H1 (cell line): ENCODE results near the gene PIP4K2C. TPM values are rescaled to one million over a fixed set of nuclear protein-coding genes. Genes with fewer than 3 reads are reported as not detected.

Source experiments
- CTCF ChIA-PET: fragments of 300-600 bp; sonication (Branson Sonifier 250); formaldehyde crosslinking; loops from one replicate; lab custom pipeline; 2021; ENCODE audit not compliant: partially characterized antibody; lab: Charles Lee
- POLR2A ChIA-PET: fragments of 300-600 bp; sonication (Branson Sonifier 250); formaldehyde crosslinking; loops from one replicate; lab custom pipeline; 2021; ENCODE audit warnings: inconsistent platforms; ENCODE audit not compliant: partially characterized antibody; lab: Charles Lee
- DNase-seq, 2 experiments: peaks; one replicate each; pipeline versions ENCODE4 v3.0.0 to v3.0.0-alpha.2; 2010 to 2022; ENCODE audit warnings: low spot score in 2 of 2, low read depth in 1 of 2, mixed read lengths in 1 of 2
- FAIRE-seq: peaks from 2 replicates; lab custom pipeline; 2011; peaks lifted over from hg19 to GRCh38; lab: Jason Lieb, UNC
- H2AFZ ChIP-seq: 2 replicates; pipeline ENCODE4 v1.8.1; 2012; ENCODE audit warnings: low read length, inconsistent platforms
- H2AK5ac ChIP-seq: 2 replicates; pipeline ENCODE4 v1.6.1; 2013; ENCODE audit warnings: low read depth, low read length
- H2BK120ac ChIP-seq: replicated peaks from 2 replicates; pipeline ENCODE3; 2013; ENCODE audit warnings: low read depth, low read length, inconsistent platforms
- H2BK12ac ChIP-seq: 2 replicates; pipeline ENCODE4 v1.6.1; 2013; ENCODE audit warnings: low read depth, low read length
- H2BK15ac ChIP-seq: 2 replicates; pipeline ENCODE4 v1.6.1; 2013; ENCODE audit warnings: low read length
- H2BK20ac ChIP-seq: 2 replicates; pipeline ENCODE4 v1.6.1; 2013; ENCODE audit warnings: low read length
- H2BK5ac ChIP-seq: 2 replicates; pipeline ENCODE4 v1.6.1; 2013; ENCODE audit warnings: low read depth, low read length
- H3K14ac ChIP-seq: 2 replicates; pipeline ENCODE4 v1.6.1; 2013; ENCODE audit warnings: inconsistent platforms; ENCODE audit not compliant: insufficient read length
- H3K18ac ChIP-seq: 2 replicates; pipeline ENCODE4 v1.6.1; 2013; ENCODE audit warnings: low read length; ENCODE audit errors: extremely low read depth
- H3K23ac ChIP-seq: 2 replicates; pipeline ENCODE4 v1.6.1; 2013; ENCODE audit warnings: inconsistent platforms; ENCODE audit not compliant: insufficient read length
- H3K23me2 ChIP-seq: 2 replicates; pipeline ENCODE4 v1.6.1; 2013; ENCODE audit warnings: low read depth, low read length
- H3K27ac ChIP-seq: 2 replicates; pipeline ENCODE4 v1.6.1; 2011; ENCODE audit warnings: low read depth, low read length, inconsistent platforms
- H3K27me3 ChIP-seq, 4 experiments: replicated peaks in 1 of 4; 1 replicate in 1 of 4; 2 replicates in 3 of 4; pipeline versions ENCODE4 v1.6.1 to v1.8.1; 2011 to 2013; ENCODE audit warnings: low read length in 3 of 4, mild to moderate bottlenecking in 3 of 4, inconsistent platforms in 2 of 4, mixed read lengths in 2 of 4, moderate library complexity in 1 of 4; ENCODE audit not compliant: control insufficient read depth in 3 of 4, insufficient read depth in 3 of 4; ENCODE audit errors: extremely low read depth in 1 of 4
- H3K36me3 ChIP-seq, 4 experiments: 2 replicates each; pipeline versions ENCODE4 v1.6.1 to v1.8.1; 2011 to 2013; ENCODE audit warnings: mild to moderate bottlenecking in 4 of 4, low read length in 3 of 4, moderate library complexity in 2 of 4, control low read depth in 1 of 4, inconsistent platforms in 1 of 4; ENCODE audit not compliant: insufficient read depth in 4 of 4, control insufficient read depth in 2 of 4
- H3K4ac ChIP-seq: replicated peaks from 2 replicates; pipeline ENCODE3; 2013; ENCODE audit warnings: low read length, low read depth, mixed read lengths, inconsistent platforms; ENCODE audit not compliant: insufficient read length
- H3K4me1 ChIP-seq, 4 experiments: replicated peaks in 1 of 4; 1 replicate in 1 of 4; 2 replicates in 3 of 4; pipeline versions ENCODE4 v1.6.1 to v1.8.1; 2011 to 2013; ENCODE audit warnings: low read length in 3 of 4, inconsistent platforms in 2 of 4, mixed read lengths in 1 of 4; ENCODE audit not compliant: insufficient read depth in 4 of 4, control insufficient read depth in 3 of 4
- H3K4me2 ChIP-seq, 2 experiments: 2 replicates each; pipeline versions ENCODE4 v1.6.1 to v1.8.1; 2011 to 2013; ENCODE audit warnings: low read depth in 2 of 2, low read length in 2 of 2, control low read depth in 1 of 2, inconsistent platforms in 1 of 2, mild to moderate bottlenecking in 1 of 2; ENCODE audit not compliant: insufficient read depth in 1 of 2
- H3K4me3 ChIP-seq, 4 experiments: fragments of 200-600, 300-600 bp in 1 of 4; sonication (generic), shearing (Covaris generic), sonication (Bioruptor Twin) in 1 of 4; 2 replicates each; pipeline versions ENCODE4 v1.5.1 to v1.8.1; 2011 to 2016; ENCODE audit warnings: low read length in 4 of 4, low read depth in 3 of 4, control low read depth in 2 of 4, inconsistent platforms in 2 of 4, mild to moderate bottlenecking in 2 of 4, mixed read lengths in 1 of 4, moderate library complexity in 1 of 4; ENCODE audit not compliant: insufficient read depth in 2 of 4; ENCODE audit errors: extremely low read depth in 1 of 4
- H3K56ac ChIP-seq: replicated peaks from 2 replicates; pipeline ENCODE3; 2013; ENCODE audit warnings: low read depth, mild to moderate bottlenecking, mixed read lengths, low read length, inconsistent platforms; ENCODE audit not compliant: insufficient read length
- H3K79me1 ChIP-seq: 2 replicates; pipeline ENCODE4 v1.6.1; 2013; ENCODE audit warnings: low read depth, low read length, control low read depth
- H3K79me2 ChIP-seq, 2 experiments: 2 replicates each; pipeline versions ENCODE4 v1.6.1 to v1.8.1; 2012 to 2013; ENCODE audit warnings: low read length in 2 of 2, mild to moderate bottlenecking in 2 of 2, inconsistent platforms in 1 of 2; ENCODE audit not compliant: insufficient read depth in 2 of 2, control insufficient read depth in 1 of 2
- H3K9ac ChIP-seq, 4 experiments: replicated peaks in 1 of 4; 1 replicate in 1 of 4; 2 replicates in 3 of 4; pipeline versions ENCODE4 v1.6.1 to v1.8.1; 2011 to 2013; ENCODE audit warnings: low read depth in 3 of 4, low read length in 3 of 4, control low read depth in 2 of 4, mild to moderate bottlenecking in 2 of 4, moderate library complexity in 2 of 4, inconsistent platforms in 1 of 4; ENCODE audit errors: extremely low read depth in 1 of 4
- H3K9me3 ChIP-seq, 2 experiments: 2 replicates each; pipeline versions ENCODE4 v1.6.1 to v1.8.1; 2012 to 2013; ENCODE audit warnings: mild to moderate bottlenecking in 2 of 2, moderate library complexity in 2 of 2, control low read depth in 1 of 2, inconsistent platforms in 1 of 2, low read depth in 1 of 2, low read length in 1 of 2, mixed read lengths in 1 of 2; ENCODE audit not compliant: insufficient read depth in 2 of 2
- H4K20me1 ChIP-seq, 2 experiments: replicated peaks in 1 of 2; 2 replicates each; pipeline versions ENCODE3 to v1.8.1; 2011 to 2013; ENCODE audit warnings: inconsistent platforms in 2 of 2, low read length in 2 of 2, mild to moderate bottlenecking in 1 of 2; ENCODE audit not compliant: insufficient read depth in 2 of 2, control insufficient read depth in 1 of 2
- H4K5ac ChIP-seq: 2 replicates; pipeline ENCODE4 v1.6.1; 2013; ENCODE audit warnings: low read length, low read depth, mixed read lengths, inconsistent platforms; ENCODE audit not compliant: insufficient read length
- H4K8ac ChIP-seq: 2 replicates; pipeline ENCODE4 v1.8.0; 2013; ENCODE audit warnings: mild to moderate bottlenecking, moderate library complexity, low read length, inconsistent platforms; ENCODE audit not compliant: insufficient read depth; ENCODE audit errors: extremely low read depth
- H4K91ac ChIP-seq: replicated peaks from 2 replicates; pipeline ENCODE3; 2013; ENCODE audit warnings: low read length, mixed read lengths, inconsistent platforms; ENCODE audit not compliant: insufficient read length
- ASH2L ChIP-seq: fragments of 200-600, 300-600 bp; sonication (generic); IDR thresholded peaks from one replicate; pipeline ENCODE4 v1.7.1; 2017; ENCODE audit warnings: low read length
- CHD1 ChIP-seq: IDR thresholded peaks from 2 replicates; pipeline ENCODE4 v1.6.1; 2012; ENCODE audit warnings: low read depth, low read length, improper control_type of control experiment
- EZH2 ChIP-seq: fragments of 200-600 bp; sonication (generic); IDR thresholded peaks from 2 replicates; pipeline ENCODE4 v1.7.1; 2012; ENCODE audit warnings: low read depth, mild to moderate bottlenecking, moderate library complexity, low read length, inconsistent platforms; ENCODE audit not compliant: severe bottlenecking
- HDAC2 ChIP-seq, 2 experiments: fragments of 300-600 bp in 1 of 2; sonication (generic) in 1 of 2; IDR thresholded peaks; 2 replicates each; pipeline ENCODE4 v1.6.1; 2011 to 2012; ENCODE audit warnings: low read depth in 2 of 2, low read length in 2 of 2, mild to moderate bottlenecking in 2 of 2, moderate library complexity in 2 of 2, borderline replicate concordance in 1 of 2, inconsistent platforms in 1 of 2
- KDM4A ChIP-seq: IDR thresholded peaks from one replicate; pipeline ENCODE4 v1.7.1; 2012; ENCODE audit warnings: low read depth, mild to moderate bottlenecking, moderate library complexity, low read length, inconsistent platforms; ENCODE audit not compliant: severe bottlenecking
- POU5F1 ChIP-seq: IDR thresholded peaks from 2 replicates; pipeline ENCODE4 v1.6.1; 2011; ENCODE audit warnings: low read depth, mild to moderate bottlenecking, low read length, moderate library complexity
- RNF2 ChIP-seq: fragments of 200-900, 300-1000 bp; sonication (generic); IDR thresholded peaks from 2 replicates; pipeline ENCODE4 v1.7.1; 2016; ENCODE audit warnings: borderline replicate concordance, low read depth, mild to moderate bottlenecking, antibody characterized with exemption, low read length; ENCODE audit not compliant: poor library complexity, severe bottlenecking; ENCODE audit errors: missing control alignments
- SIRT6 ChIP-seq: IDR thresholded peaks from one replicate; pipeline ENCODE4 v1.7.1; 2012; ENCODE audit warnings: low read length, inconsistent platforms
- SUZ12 ChIP-seq: fragments of 200-600 bp; sonication (generic); IDR thresholded peaks from 2 replicates; pipeline ENCODE4 v1.6.1; 2012; ENCODE audit warnings: mild to moderate bottlenecking, inconsistent platforms, low read length, moderate library complexity, mixed read lengths
- WGBS, 2 experiments: shearing (Covaris generic) in 1 of 2; methylation state at CpG; one replicate each; pipeline versions ENCODE4 v1.1.6 to v1.1.7; 2013 to 2015; ENCODE audit warnings: low lambda C conversion rate in 2 of 2, mixed read lengths in 2 of 2, inconsistent platforms in 1 of 2, low coverage in 1 of 2, missing lambda C conversion rate in 1 of 2; ENCODE audit not compliant: insufficient replicate concordance in 2 of 2, insufficient coverage in 1 of 2, insufficient read length in 1 of 2; ENCODE audit errors: extremely low coverage in 1 of 2, missing lambda C conversion rate in 1 of 2; 5-methylcytosine and 5-hydroxymethylcytosine counted together
- polyA plus RNA-seq, 7 experiments: library from polyadenylated mRNA; depleted of rRNA in 3 of 7; stranded (reverse) in 5 of 7; unstranded in 2 of 7; fragments of >200 nt in 5 of 7; fragments of 200-250 nt in 2 of 7; gene quantifications; 1 replicate in 5 of 7; 2 replicates in 1 of 7; 4 replicates in 1 of 7; pipeline versions ENCODE4 v1.2.1 to v1.2.3, GENCODE V29; 2011 to 2013; ENCODE audit warnings: missing spikeins in 2 of 7, mixed read lengths in 2 of 7
- total RNA-seq: library from RNA; stranded (reverse); fragmentation: NEBNext Ultra II Directional; extraction: Animal tissue kit (Norgen Biotek cat#: 25700); gene quantifications from 2 replicates; pipeline ENCODE4 v1.2.1, GENCODE V29; 2021
- TF ChIP-seq, protein P1 (sequence below): IDR thresholded peaks from 2 replicates; pipeline ENCODE4 v1.6.1; 2012; ENCODE audit warnings: low read length, inconsistent platforms

Gene PIP4K2C
- total and polyA plus RNA-seq, 2 of the 8 experiments (the other 6 are each of a cell fraction or from before 2014, with no cell fraction given), result 25.0 to 27.1 TPM

DNA sequence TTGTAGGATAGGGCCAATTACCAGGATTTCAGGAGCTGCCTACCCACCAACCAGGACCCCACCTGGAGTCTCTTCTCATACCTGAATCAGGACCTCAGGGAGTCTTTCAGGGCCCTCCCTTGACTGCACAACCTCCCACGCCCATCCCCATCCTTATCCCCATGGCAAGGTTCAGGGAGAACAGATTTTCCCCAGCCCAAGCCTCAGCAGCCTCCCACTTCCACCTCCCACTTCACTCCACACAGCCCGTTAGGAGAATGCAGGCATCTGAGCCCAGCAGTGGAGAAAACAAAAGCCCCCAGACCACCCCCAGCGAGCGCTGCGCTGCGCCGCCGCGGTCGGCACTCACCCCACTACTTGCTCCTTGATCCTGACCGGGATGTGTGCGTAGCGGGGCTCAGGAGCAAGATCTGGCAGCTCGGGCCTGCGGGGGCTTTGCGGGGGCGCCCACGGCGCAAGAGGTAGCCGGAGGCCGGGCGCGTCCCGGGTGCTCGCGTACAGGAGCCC is 40.6 kb downstream of the PIP4K2C start:
- ChIA-PET CTCF (interaction anchor here (0.6 to 9.9 kb wide), 12 partner anchors 10 to 122 kb away, joined by 3 to 88 read pairs (median 8); partner anchors contain the start of genes ARHGEF25 and OS9), POLR2A (interaction anchor here (0.8 to 2.1 kb wide), 5 partner anchors 10 to 120 kb away, joined by 3 to 11 read pairs (median 4); partner anchors contain the start of genes ARHGEF25 and CDK4)
- Histone ChIP-seq H2BK12ac (no peak overlapping the region), H3K36me3 (no peaks in the 10 kb centered on the region; a peak in 1 of 8 replicates), H2AK5ac (no peak overlapping the region), H3K9me3 (no peaks in the 10 kb centered on the region), H3K4me3 (peak overlapping the region; percentile 42 to 83 (median 48)), H2BK5ac (no peak overlapping the region), H2AFZ (no peak overlapping the region), H3K79me2 (no peaks in the 10 kb centered on the region), H2BK20ac (no peak overlapping the region), H3K14ac (no peak overlapping the region), H3K23me2 (peaks cover 7% of the 10 kb centered on the region; the same call in 1 of the 2 replicates), H3K27me3 (peaks cover 61 to 81% (median 75%) of the 10 kb centered on the region in 4 experiments), H3K23ac (no peak overlapping the region), H4K20me1 (peaks cover 2 to 13% of the 10 kb centered on the region in 2 experiments), H4K91ac (no peak overlapping the region), H3K4ac (no peak overlapping the region), H3K56ac (no peak overlapping the region), H3K4me2 (peak overlapping the region; percentile 44 to 91), H4K8ac (no peak overlapping the region), H3K18ac (no peak overlapping the region; the same call in 1 of the 2 replicates), H3K27ac (no peak overlapping the region), H2BK120ac (no peak overlapping the region), H3K4me1 (peaks cover 0 to 19% (median 16%) of the 10 kb centered on the region in 4 experiments; a peak in 6 of 7 replicates), H2BK15ac (peak overlapping the region; percentile 97; the same call in 1 of the 2 replicates), H3K79me1 (no peaks in the 10 kb centered on the region), H4K5ac (no peak overlapping the region), H3K9ac (no peak overlapping the region)
- no peak for FAIRE-seq
- peak in 1 of 2 experiments; percentile 69 for DNase-seq
- TF ChIP-seq POU5F1 (no peak), ASH2L (peak; percentile 37), KDM4A (peak; percentile 17), SUZ12 (peak; percentile 96; the same call in 1 of the 2 replicates), EZH2 (peak; percentile 92), RNF2 (peak; percentile 58), HDAC2 (IDR thresholded peaks at IDR 0.05; ENCODE audit: borderline replicate concordance in 1 of 2, low read depth in 2 of 2, low read length in 2 of 2) (peak in 1 of 2 experiments; percentile 50; a peak in 1 of 4 replicates), CHD1 (no peak), SIRT6 (no peak)
- TF ChIP-seq, protein P1, sequence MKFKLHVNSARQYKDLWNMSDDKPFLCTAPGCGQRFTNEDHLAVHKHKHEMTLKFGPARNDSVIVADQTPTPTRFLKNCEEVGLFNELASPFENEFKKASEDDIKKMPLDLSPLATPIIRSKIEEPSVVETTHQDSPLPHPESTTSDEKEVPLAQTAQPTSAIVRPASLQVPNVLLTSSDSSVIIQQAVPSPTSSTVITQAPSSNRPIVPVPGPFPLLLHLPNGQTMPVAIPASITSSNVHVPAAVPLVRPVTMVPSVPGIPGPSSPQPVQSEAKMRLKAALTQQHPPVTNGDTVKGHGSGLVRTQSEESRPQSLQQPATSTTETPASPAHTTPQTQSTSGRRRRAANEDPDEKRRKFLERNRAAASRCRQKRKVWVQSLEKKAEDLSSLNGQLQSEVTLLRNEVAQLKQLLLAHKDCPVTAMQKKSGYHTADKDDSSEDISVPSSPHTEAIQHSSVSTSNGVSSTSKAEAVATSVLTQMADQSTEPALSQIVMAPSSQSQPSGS, result no peak
- WGBS, 2 experiments, result 3% methylated on average over 21 of the region's 26 CpGs; no CpG with 5 or more reads in 1 of the 2 experiments
